Endometrial microvascular endothelial cells (primary cell): ENCODE results near the gene UTF1. TPM values are rescaled to one million over a fixed set of nuclear protein-coding genes. Genes with fewer than 3 reads are reported as not detected.
"Not testable (repeated sequence)": the region's sequence is repeated elsewhere in the genome, so short reads cannot be mapped to it uniquely, and the experiment has no call there.

Source experiments
- in situ Hi-C: cut with HindIII; loops from 2 replicates; pipeline ENCODE4 v1.10.0; 2017; ENCODE audit warnings: low sequenced_read_pairs, low pct_unique_long_range_greater_than_20kb; ENCODE audit errors: inconsistent ontology term
- total RNA-seq: library from RNA; depleted of rRNA; stranded (reverse); fragments of >200 nt; gene quantifications from one replicate; pipeline ENCODE4 v1.2.3, GENCODE V29; 2015; ENCODE audit errors: inconsistent ontology term

Gene UTF1
- total RNA-seq, 1 donor from 2014 or later: not detected

DNA sequence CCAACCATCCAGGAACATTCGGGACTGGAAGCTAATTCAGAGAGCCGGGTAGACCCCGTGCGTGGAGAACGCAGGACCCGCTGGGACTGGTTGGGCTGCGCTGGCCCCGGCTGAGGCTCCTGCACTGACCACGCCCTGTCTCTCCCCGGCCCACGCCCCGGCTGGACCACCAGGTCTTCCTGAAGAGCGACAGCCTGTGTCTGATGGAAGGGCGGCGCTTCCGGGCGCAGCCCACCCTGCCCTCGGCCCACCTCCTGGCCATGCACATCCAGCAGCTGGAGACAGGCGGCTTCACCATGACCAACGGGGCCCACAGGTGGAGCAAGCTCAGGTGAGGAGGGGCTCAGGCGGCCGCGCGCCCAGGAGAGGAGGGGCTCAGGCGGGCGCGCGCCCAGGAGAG is 10.2 kb upstream of the UTF1 start:
- in situ Hi-C loops: no loop called here

DNA sequence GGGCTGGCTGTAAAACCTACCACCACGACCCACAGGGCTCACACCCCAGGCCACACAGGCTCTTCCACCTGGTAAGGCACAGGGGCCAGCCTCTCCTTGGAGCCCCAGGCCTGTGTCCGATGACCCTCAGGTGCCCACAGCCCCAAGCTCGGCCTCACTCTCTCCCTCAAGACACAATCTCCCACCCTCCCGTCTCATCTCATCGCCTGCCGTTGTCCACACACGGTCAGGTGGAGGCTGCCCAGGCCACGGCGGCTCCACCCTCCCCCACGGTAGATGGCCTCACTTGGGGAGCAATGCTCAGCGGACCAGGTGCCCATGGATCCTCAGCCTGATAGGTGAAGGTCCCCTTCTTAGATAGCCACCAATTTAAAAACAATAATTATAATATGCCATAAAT is 8.7 kb upstream of the UTF1 start:
- in situ Hi-C loops: no loop called here

DNA sequence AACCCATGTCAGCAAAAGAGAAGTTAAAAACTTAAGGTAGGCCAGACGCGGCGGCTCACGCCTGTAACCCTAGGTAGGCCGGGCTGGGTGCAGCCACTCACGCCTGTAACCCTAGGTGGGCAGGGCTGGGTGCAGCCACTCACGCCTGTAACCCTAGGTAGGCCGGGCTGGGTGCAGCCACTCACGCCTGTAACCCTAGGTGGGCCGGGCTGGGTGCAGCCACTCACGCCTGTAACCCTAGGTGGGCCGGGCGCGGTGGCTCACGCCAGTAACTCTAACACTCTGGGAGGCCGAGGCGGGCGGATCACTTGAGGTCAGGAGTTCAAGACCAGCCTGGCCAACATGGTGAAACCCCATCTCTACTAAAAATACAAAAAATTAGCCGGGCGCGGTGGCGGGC is 8.3 kb upstream of the UTF1 start:
- in situ Hi-C loops: not testable (repeated sequence)

DNA sequence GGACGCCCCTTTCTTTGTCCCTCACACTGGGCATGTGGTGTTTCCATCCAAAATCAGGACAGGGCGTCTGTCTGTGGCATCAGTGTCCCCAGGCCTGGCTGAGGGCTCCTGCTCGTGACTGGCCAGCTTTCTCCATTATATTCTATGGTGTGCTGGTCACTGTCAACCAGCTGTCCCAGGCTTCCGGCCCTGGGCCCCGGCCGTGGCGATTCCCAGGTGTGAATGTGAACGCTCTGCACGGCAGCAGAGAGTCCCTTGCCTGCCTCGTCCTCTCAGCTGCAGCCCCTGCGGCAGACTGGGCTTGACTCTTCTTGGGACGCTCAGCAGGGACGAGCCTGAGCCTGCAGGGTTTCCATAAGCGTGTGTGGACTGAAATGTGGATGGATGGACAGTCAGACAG is 5.9 kb upstream of the UTF1 start:
- in situ Hi-C loops: no loop called here

DNA sequence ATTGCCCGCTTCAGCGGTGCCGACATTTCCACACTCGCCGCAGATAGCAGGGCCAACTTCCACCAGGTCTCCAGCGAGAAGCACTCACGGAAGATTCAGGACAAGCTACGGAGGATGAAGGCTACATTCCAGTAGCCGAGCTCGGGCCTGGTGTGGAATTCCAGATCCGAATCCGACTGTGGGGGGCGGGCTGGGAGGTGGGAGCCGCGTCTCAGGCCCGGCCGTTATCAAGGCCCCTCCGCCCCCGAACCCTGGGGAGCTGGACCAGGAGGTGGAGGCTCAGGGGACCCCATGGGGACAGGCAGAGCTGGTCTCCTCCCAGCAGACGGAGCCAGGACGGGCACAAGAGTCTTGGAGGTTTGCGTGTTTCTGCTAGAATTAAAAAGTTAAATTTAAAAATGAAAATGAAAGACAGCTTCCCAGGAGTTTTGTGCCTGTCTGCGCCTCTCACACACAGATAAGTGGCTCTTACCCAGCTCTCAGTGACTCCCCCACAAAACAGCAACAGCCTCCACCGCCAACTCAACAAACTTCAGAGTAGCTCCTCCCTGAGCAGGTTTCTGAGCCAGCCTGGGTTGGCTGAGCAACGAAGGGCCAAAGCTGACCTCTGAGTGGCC is 5.2 kb upstream of the UTF1 start:
- in situ Hi-C loops: no loop called here

DNA sequence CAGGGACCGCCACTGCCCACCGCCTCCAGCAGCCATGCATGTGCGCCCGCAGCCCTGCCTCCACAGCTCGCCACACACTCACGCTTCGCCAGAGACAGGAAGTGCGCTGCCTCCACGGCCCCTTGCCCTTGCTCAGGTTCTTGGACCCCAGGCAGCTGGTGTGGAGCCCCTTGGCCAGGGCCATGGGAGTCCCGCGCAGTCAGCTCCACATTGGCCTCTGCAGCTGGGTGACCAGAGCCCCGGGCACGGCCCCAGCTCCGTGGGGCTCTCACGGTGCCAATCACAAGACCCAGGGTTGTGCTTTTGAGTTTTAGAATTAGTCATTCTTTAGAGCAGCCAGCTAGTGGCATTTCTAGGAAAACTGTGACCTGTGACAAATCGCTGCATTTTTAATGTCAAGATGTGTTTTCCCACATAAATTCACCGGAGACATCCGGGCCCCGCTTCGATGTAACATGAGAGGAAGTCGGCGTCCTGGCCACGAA is 4.3 kb upstream of the UTF1 start:
- in situ Hi-C loops: no loop called here

DNA sequence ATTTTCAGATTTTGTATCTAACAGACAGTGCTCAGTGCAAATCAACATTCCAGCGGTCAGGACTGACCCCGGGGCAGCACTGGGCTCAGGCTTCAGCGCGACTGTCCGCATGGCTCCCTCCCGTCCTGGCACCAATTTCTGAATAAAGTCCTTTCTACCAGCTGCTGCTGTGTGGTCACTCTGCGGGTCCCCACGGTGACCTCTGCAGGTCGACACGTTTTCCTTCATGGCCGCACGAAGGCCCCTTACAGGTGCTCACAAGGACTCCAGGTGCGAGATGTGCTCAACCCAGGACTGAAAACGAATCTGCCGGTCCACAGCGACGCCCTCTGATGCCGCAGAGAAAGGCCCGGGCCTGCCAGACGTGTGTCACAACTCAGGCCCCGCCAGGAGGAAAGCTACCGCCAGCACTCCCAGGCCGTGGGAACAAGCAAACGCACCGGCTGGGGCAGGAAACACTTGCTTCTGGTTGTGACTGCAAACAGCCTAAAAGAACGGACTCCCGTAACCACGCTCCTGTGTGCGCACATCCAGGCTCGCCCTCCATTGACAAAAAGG is 3.7 kb upstream of the UTF1 start:
- in situ Hi-C loops: no loop called here

DNA sequence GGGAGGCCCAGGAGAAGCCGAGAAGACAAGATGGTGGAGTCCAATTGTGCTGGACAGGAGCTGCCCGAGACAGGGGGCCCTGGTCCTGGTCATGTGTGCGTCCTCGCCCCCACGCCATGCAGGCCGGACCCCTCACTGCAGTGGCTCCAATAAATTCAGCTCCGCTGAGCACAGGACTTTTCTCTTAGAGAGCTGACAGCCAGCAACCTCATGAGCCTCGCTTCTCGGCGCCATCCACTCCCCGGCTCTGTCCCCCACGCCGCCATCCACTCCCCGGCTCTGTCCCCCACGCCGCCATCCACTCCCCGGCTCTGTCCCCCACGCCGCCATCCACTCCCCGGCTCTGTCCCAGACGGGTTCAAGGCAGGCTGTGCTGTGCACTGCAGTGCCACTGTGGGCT is 2.8 kb upstream of the UTF1 start:
- in situ Hi-C loops: no loop called here

DNA sequence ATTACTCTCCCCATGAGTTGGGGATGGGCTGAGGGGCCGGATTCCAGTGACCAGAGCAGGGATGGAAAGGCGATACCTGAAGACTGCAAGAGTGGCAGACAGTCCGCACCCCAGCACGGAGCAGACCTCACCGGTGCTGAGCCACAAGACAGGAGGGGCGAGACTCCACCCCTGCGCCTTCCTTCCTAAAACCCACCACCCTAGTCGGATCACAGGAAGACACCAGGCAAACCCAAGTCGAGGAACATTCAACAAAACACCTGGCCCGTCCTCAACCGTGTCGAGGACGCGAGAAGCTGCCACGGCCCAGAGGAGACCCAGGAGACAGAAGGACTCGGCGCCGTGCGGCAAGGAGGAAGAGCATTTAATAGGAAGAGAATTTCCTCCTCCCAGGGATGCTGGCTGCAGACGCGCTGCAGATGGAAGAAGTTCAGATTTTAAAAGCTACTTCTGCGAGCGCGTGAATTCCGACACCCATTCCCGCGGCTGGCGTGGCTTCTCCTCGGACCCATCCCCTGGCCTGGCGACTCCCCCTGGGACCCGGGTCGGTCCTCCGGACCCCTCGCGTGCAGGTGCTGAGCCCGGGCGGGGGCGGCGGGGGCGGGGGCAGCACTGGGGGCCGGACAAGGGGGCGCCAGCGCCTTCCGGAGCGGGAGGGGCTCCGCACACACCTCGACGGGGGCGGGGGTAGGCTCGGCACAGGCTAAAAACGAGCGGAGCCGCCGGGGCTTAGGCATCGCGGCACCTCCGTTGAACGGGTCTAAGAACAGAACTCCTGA is 563 bp upstream of the UTF1 start:
- in situ Hi-C loops: no loop called here

DNA sequence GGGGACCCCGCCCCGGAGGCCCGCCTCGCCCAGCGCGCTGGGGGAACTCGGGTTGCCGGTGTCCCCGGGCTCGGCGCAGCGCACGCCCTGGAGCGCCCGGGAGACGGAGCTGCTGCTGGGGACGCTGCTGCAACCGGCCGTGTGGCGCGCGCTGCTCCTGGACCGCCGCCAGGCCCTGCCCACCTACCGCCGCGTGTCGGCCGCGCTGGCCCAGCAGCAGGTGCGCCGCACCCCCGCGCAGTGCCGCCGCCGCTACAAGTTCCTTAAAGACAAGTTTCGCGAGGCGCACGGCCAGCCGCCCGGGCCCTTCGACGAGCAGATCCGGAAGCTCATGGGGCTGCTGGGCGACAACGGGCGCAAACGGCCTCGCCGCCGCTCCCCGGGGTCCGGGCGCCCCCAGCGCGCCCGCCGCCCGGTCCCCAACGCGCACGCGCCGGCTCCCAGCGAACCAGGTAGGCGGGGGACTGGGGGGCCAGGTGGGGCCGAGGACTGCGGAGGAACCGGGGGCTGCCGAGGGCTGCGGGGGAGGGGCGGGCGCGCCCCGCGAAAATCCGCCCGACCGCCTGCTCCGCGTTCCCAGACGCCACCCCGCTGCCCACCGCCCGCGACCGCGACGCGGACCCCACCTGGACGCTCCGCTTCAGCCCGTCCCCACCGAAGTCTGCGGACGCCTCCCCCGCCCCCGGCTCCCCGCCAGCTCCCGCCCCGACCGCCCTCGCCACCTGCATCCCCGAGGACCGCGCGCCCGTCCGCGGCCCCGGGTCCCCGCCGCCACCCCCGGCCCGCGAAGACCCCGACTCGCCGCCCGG is 574 bp downstream of the UTF1 start:
- in situ Hi-C loops: no loop called here

DNA sequence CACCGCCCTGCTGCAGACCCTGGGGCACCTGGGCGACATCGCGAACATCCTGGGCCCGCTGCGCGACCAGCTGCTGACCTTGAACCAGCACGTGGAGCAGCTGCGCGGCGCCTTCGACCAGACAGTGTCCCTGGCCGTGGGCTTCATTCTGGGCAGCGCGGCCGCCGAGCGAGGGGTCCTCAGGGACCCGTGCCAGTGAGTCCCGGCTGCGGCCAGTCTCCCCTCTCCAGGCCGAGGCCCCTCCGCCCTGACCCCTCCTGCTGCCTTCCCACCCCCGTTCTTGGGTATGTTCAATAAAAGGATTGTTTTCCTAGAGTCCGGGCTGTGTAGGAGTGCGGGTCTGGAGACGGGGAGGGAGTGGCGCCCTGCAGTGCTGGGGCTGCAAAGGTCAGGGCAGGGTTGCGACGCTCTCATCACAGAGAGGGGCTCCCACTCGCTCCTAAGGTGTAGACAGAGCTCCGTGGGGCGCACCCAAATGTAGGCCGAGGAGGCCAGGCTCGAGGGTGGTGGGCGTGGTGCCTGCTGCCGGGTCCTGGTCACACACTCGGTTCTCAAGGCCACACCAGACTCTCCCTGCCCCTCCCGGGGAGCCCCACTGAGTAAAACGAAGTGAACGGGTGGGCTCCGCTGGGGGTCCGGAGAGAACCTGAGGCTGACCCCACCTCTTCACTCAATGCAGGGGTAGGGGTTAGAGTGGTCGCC is 1.4 kb downstream of the UTF1 start:
- in situ Hi-C loops: no loop called here

DNA sequence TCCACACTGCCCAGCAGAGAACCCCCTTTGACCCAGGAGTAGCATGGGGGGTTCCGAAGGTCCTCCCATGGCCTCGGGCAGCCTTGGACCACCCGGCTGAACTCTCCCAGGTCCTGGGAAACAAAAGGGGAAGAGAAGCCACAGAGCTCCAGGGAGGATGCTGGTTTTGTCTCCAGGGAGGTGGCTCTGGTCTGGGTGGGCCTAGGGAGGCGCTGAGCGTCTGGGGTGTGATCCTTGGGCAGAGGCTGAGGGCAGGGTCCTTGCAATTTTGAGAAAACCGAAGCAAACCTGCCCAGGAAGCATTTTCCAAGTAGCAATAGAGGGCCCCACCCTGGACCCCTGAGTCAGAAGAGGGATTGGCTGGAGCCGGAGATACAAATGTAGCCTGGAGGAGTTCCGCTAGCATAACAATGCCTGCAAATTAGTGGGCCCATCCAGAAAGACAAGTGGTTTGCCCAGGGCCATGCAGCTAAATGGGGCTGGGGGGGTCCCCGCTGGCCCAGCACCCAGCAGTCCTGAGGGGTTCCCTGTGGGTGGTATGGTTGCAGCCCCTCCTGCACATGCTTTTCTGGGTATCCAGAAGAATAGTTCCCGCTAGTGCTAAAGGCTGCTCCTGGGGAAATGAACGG is 2.0 kb downstream of the UTF1 start:
- in situ Hi-C loops: no loop called here

DNA sequence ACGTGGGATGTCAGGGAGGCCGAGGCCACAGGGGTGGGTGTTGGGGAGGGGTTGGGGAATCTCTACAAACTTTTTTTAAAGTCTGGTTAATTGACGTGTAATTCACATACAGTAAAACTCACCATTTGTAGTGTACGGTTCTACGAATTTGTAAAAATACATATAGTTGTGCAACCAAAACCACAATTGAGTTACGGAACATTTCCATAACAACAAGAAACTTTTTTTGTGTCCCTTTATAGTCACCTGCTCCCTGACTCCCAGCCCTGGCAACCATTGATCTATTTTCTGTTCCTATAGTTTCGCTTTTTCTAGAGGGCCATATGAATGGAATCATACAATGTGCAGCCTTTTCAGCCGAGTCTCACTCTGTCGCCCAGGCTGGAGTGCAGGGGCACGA is 4.8 kb downstream of the UTF1 start:
- in situ Hi-C loops: not testable (repeated sequence)

DNA sequence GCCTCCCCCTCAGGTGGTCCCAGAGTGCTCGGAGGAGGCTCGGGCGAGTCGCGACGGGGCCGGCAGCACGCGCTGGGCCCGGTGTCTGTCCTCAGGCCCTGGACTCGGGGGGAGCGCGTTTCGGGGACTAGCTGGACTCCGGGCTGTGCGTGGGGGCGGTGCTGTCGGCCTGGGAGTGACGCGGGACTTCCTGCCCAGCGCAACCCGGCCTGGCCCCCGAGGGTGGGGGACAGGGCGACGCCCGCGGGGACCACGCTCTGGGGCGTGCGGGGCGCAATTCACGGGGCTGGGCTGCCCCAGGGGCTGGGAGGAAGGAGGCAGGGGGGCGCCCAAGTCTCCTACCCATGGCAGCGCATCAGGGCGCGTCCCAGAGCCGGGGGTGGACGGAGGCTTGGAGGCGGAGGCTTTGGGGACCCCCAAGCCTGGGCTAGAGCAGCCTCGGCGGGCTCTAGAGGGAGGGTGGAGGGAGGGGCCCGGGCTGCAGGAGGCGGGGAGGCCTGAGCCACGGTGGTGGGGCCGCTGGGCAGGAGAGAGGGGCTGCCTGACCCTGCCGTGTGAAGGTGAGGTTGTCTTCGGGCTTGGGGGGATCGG is 5.3 kb downstream of the UTF1 start:
- in situ Hi-C loops: no loop called here

DNA sequence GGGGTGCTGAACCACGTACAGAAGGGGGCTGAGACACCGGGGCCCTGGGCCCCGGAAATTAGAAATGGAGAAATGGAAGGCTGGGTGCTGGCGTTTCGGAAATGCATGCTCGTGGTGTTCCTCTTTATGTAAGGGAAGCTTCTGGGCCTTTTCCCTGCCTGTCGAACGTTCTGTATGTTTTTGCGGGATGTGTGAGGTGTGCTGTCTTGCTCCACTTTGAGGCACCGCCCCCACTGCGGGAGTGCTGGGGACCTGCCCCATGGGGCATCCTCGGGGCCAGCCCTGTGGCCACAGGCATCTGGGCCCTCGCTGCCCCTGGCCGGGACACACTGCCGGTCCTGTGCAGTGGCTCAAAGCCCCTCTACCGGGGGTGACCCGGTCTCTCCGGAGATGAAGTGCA is 5.9 kb downstream of the UTF1 start:
- in situ Hi-C loops: no loop called here

DNA sequence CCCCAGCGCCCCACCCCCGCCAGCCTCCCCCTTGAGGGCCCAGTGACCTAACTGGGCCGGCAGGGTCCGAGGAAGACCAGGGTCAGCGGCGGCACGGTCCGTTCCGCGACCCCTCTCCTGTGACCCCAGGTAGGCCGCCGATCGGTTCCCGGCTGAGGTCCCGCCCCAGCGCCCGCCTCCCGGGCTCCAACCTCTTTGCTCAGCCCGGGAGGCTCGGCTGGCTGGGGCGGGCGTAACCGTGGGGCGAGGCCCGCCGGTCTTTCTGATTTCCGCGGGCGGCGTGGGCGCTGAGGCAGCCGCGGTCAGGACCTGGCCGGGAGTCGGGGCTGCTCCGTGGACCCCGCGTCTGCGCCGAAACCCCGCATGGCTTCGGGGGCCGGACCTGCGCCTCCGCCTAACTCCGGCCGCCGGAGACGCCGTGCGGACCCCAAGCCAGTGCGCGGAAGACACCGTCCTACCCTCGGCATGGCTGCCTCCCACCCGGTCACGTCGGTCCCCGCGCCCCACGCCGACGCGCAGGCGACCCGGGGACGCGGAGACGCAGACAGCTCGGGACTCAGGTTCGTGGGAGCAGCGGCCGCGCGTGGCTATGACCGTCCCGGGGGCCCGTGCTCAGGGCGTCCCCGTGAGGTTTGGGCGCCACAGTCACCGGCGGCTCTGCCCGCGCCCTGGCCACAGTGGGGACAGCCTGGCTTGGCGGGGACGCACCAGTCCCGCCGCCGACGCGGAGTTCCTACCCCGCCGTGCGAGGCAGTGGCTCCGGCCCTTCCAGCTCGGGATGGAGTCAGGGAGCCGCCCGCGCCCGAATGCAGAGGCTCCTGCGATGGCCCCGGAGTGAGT is 6.6 kb downstream of the UTF1 start:
- in situ Hi-C loops: no loop called here

DNA sequence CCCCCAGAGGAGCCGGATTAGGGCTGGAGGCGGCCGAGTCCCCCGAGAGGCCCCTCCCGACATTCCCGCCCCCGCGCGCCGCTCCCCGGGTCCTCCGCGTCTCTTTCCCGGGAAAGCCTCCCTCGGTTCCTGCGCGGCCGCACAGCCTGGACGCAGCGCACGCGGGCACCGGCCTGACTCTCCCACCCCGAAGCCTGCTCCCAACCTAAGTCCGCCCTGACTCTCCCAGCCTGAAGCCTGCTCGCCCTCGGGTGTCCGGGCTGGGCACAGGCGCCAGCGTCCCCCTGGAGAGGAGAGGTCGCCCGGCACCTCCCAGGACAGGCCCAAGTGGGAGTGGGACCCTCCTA is 7.2 kb downstream of the UTF1 start:
- in situ Hi-C loops: no loop called here
